NB4 (cell line): ENCODE results near the gene LPAR6.

ENCODE experiments used
- CTCF ChIP-seq: IDR thresholded peaks from one replicate; pipeline ENCODE4 v1.5.1; 2012; ENCODE audit warnings: low read depth, low read length
- MYC ChIP-seq: IDR thresholded peaks from 2 replicates; pipeline ENCODE4 v1.6.1; 2011; ENCODE audit warnings: low read depth, low read length
- POLR2A ChIP-seq: IDR thresholded peaks from 2 replicates; pipeline ENCODE4 v1.6.1; 2011; ENCODE audit warnings: mild to moderate bottlenecking; ENCODE audit not compliant: insufficient read length; ENCODE audit errors: extremely low read depth
- TF ChIP-seq, protein P1 (sequence below): IDR thresholded peaks from 2 replicates; pipeline ENCODE4 v1.6.1; 2011; ENCODE audit warnings: low read depth, low read length

DNA sequence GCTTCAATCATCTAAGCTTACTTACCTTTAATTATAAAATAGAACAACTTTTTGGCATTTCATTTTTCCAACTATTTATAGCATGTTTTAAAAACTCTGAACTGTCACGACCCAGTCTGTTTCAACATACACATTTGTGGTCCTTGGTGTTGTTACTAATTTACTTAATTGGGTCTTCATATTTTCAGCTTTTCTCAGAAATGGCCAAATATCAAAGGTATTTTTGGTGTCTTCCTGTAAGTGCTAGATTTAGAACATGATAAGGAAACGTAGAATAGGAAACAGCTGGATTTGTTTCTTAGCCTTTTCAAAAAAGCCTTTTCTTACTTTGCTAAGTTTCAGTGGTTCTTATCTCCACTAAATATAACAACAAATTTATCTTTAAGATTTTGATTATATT, 11.4 kb downstream of the LPAR6 start:
- TF ChIP-seq CTCF (no peak), POLR2A (no peak), MYC (no peak)
- TF ChIP-seq, protein P1, sequence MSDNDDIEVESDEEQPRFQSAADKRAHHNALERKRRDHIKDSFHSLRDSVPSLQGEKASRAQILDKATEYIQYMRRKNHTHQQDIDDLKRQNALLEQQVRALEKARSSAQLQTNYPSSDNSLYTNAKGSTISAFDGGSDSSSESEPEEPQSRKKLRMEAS, result no peak
